MM.1S (cell line): ENCODE measurements around the gene CAMK2A.

ENCODE experiments used
- CTCF ChIP-seq: fragments of 300-600 bp; sonication (generic); IDR thresholded peaks from 2 replicates; pipeline ENCODE4 v1.5.1; 2016; ENCODE audit warnings: antibody characterized with exemption, low read length, mixed read lengths
- EZH2 ChIP-seq: fragments of 300-600 bp; sonication (generic); optimal IDR thresholded peaks from 2 replicates; pipeline ENCODE3; 2017; ENCODE audit warnings: low read depth, mild to moderate bottlenecking, antibody characterized with exemption, low read length, mixed read lengths
- EZH2phosphoT487 ChIP-seq: fragments of 300-600 bp; sonication (generic); IDR thresholded peaks from 2 replicates; pipeline ENCODE4 v1.6.1; 2018; ENCODE audit warnings: antibody characterized with exemption, low read length

GRCh38 chr5:150323819-150324218 is 34.2 kb upstream of the CAMK2A start:
- TF ChIP-seq CTCF = no peak
- no peak for TF ChIP-seq EZH2phosphoT487
- TF ChIP-seq EZH2 = no peak
